VCaP (cell line): ENCODE results near the gene UROD.

Source experiments
- H3K27ac ChIP-seq: fragments of 450-650 bp; 2 replicates; pipeline ENCODE4 v1.5.1; 2017
- TF ChIP-seq, protein P1 (sequence below): fragments of 450-650 bp; conservative IDR thresholded peaks from 2 replicates; pipeline ENCODE4 v1.5.1; 2017; ENCODE audit warnings: mild to moderate bottlenecking, moderate library complexity

Gene UROD

DNA sequence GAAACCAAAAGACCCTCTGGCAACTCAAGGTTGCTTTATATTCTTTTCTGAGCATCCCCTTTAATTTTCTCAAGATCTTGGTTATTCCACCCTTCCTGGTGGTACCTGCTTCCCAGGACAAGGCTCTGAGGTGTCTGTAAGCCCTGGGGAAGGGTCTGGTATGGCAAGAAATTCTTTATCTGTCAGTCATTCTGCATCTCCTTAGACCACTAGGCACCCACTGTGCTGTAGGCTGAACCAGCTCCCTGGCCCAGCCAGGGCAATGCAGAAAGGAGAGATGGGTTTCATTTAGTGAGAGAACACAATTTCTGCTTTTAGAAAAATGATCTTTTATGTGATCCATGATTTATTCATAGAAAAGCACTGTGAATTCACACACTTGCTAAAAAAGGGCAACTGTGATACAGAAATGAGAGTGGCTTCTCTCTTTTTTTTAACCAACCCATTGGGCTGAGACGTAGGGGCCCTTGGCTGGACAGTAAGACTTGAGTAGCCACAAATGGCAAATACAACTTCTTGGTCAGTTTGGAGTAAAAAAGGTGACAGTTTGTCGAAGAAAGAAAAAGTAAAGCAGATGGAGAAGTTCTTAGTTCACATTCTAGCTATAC lies 4.1 kb downstream of the UROD start:
- no peak overlapping the region for H3K27ac ChIP-seq
- TF ChIP-seq, protein P1, sequence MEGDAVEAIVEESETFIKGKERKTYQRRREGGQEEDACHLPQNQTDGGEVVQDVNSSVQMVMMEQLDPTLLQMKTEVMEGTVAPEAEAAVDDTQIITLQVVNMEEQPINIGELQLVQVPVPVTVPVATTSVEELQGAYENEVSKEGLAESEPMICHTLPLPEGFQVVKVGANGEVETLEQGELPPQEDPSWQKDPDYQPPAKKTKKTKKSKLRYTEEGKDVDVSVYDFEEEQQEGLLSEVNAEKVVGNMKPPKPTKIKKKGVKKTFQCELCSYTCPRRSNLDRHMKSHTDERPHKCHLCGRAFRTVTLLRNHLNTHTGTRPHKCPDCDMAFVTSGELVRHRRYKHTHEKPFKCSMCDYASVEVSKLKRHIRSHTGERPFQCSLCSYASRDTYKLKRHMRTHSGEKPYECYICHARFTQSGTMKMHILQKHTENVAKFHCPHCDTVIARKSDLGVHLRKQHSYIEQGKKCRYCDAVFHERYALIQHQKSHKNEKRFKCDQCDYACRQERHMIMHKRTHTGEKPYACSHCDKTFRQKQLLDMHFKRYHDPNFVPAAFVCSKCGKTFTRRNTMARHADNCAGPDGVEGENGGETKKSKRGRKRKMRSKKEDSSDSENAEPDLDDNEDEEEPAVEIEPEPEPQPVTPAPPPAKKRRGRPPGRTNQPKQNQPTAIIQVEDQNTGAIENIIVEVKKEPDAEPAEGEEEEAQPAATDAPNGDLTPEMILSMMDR = no peak

- TF ChIP-seq, protein P1 = no peak
- no peak overlapping the region for H3K27ac ChIP-seq
Measured at GRCh38 chr1:45016767-45017166, 4.7 kb downstream of the UROD start.

GRCh38 chr1:45018599-45019230 lies 6.7 kb downstream of the UROD start:
- no peak overlapping the region for H3K27ac ChIP-seq
- TF ChIP-seq, protein P1 = peak; percentile 93

DNA sequence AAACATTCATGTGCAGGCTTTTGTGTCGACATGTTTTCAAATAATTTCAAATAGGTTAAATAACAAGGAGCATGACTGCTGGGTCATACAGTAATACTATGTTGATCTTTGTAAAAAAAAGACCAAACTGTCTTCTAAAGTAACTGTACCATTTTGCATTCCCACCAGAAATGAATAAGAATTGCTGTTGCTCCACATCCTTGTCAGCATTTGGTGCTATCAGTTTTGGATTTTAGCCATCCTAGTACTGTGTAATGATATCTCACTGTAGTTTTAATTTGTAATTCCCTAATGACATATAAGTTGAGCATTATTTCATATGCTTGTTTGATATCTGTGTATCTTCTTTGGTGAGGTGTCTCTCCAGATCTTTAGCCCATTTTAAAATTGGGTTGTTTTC lies 11.6 kb downstream of the UROD start:
- TF ChIP-seq, protein P1 = no peak
- no peak overlapping the region for H3K27ac ChIP-seq

DNA sequence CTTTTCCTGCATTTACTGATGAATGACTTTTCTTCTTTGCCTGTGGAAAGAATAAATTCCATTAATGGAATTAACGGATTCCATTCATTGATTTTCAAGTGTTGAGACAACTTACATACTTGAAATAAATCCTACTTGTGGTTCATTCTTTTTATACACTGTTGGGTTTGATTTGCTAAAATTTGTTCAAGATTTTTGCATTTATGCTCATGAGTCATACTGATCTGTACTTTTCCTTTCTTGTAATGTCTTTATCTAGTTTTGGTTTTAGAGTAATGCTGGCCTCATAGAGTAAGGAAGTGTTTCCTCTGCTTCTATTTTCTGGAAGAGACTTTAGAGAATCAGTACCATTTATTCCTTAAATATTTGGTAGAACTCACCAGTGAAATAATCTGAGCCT lies 14.4 kb downstream of the UROD start:
- TF ChIP-seq, protein P1 = no peak
- no peak overlapping the region for H3K27ac ChIP-seq

- TF ChIP-seq, protein P1 = no peak
- no peak overlapping the region for H3K27ac ChIP-seq
Measured at GRCh38 chr1:45032837-45033236, 20.8 kb downstream of the UROD start.

GRCh38 chr1:45033356-45033755 lies 21.3 kb downstream of the UROD start:
- no peak overlapping the region for H3K27ac ChIP-seq
- TF ChIP-seq, protein P1 = no peak
